WI38 (cell line): ENCODE results near the gene WAC.
"Not testable (repeated sequence)": the region's sequence is repeated elsewhere in the genome, so short reads cannot be mapped to it uniquely, and the experiment has no call there.

Experiments used
- H3K4me3 ChIP-seq: 2 replicates; pipeline ENCODE4 v1.5.1; 2011; ENCODE audit warnings: low read depth, mild to moderate bottlenecking, control low read depth, low read length
- CTCF ChIP-seq: IDR thresholded peaks from 2 replicates; pipeline ENCODE4 v1.5.1; 2012; ENCODE audit warnings: low read depth, mild to moderate bottlenecking, control low read depth, low read length

WAC gene

DNA sequence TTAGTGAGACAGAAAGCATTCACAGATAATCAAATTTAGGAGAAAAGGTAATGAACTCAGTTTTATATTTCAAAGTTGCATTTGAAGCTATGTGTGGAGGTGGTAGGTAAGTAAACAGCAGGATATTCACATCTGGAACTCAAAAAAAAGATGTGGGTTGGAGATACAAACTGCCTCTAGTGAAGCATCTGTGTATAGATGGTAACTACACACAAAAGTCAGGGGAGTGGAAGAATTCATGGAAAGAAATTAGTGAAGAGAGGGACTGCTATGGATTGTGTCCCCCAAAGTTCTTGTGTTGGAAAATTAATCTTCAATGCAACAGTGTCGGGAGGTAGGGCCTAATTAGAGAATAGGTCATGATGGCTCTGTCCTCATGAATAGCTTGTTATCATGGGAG, 18.3 kb upstream of the WAC start:
- H3K4me3 ChIP-seq = no peak overlapping the region
- TF ChIP-seq CTCF = no peak

DNA sequence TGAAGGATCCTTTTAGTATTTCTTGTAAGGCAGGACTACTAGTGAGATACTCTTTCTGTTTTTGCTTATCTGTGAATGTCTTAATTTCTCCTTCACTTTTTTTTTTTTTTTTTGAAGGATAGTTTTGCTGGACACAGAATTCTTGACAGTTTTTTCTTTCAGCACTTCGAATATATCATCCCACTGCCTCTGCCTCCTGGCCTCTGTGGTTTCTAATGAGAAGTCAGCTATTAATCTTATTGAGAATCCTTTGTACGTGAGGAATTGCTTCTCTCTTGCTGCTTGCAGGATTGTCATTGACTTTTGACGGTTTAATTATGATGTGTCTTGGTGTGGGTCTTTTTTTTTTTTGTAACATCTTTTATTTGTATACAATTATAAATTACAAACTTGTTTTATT, 12.6 kb upstream of the WAC start:
- no peak for TF ChIP-seq CTCF
- no peak overlapping the region for H3K4me3 ChIP-seq

DNA sequence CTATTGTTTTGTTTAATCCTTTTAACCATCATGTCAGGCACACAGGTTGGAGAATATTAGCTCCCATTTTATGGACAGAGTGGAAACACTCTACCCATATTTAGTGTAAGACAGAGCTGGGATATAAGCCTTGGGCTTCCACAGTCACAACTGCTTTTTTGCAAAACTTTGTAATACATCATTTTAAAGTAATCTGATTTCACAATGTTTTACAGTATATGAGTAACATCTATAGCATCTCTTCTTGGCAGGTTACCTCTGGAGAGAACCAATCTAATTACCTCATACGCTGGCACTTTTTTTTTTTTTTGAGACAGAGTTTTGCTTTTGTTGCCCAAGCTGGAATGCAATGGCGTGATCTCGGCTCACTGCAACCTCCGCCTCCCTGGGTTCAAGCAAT, 12.1 kb upstream of the WAC start:
- not testable (repeated sequence) for H3K4me3 ChIP-seq

DNA sequence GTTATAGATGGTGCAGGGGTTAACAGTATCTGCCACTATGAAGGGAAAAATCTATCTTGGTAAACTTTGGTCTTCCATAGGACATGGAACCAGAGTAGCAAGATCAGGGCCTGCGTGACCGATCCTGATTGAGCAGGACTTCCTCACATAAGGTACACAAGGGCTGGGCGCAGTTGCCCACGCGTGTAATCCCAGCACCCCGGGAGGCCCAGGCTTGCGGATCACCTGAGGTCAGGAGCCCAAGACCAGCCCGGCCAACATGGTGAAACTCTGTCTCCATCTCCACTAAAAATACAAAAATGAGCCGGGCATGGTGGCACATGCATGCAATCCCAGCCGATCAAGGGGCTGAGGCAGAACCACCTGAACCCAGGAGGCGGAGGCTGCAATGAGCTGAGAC, 11.0 kb upstream of the WAC start:
- not testable (repeated sequence) for H3K4me3 ChIP-seq

GRCh38 chr10:28523725-28524252, 9.1 kb upstream of the WAC start:
- TF ChIP-seq CTCF = no peak
- H3K4me3 ChIP-seq = no peak overlapping the region

- no peak for TF ChIP-seq CTCF
Measured at GRCh38 chr10:28530751-28531150, 2.2 kb upstream of the WAC start.

GRCh38 chr10:28533186-28533564, 257 bp downstream of the WAC start:
- no peak for TF ChIP-seq CTCF
- H3K4me3 ChIP-seq = peak overlapping the region; percentile 67

More at GRCh38 chr10:28530751-28531150, 2.2 kb upstream of the WAC start:
- H3K4me3 ChIP-seq = no peak overlapping the region

DNA sequence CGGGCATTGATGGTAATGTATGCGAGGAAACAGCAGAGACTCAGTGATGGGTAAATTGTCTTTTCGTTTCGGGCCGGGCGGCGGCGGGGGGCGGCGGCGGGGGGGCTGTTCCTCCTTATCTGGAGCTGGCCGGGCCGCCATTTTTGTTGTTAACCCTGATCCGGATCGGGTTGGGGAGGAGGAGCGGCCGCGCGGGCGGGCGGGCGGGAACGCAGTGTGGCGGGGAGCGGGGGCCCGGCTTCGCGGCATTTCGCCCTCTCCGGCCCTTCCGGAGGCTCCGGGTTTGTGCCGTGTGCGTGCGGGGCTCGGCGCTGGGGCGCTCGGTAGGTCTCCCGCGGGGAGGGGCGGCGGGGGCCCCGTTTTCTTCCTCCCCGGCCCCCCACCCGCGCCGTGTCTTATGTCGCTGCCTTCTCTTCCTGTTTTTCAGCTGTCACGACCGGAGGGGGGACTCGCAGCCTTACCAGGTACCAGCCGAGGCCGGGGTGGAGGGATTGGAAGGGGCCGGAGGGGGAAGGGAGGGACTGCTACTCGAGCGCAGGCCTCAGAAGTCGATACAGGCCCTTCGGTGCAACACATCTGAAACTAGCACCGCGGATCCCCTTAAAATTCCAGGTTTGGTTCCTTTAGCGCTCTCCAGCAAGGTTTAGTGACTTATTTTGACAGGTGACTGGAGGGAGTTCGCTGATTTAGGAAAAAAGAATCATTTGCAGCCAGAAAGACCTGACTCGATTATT, 820 bp downstream of the WAC start:
- H3K4me3 ChIP-seq = peak overlapping the region; percentile 67
- no peak for TF ChIP-seq CTCF
